ENCODE results near the gene GIT1.

DNA sequence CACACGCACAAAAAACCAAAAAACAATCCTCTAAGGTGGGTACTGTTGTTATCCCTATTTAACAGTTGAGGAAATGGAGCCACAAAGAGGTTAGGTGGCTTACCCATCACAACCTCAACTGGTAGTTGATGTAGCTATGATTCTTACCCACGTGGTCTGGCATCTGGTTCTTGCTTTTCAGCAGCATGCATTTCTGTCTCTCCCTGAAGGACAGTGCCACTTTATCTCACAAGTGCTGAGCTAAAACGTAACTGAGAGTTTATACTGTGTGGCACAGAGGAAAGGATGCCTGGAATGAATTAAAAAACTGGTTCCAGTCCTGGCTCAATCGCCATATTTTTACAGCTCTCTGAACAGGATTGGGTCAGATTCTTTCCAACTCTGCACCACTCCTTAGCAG is 35.1 kb upstream of the GIT1 start:
- TF ChIP-seq E2F5 (CRISPR knock-in tag; conservative IDR thresholded peaks at IDR 0.05) (no peak), GABPA (IDR thresholded peaks at IDR 0.05; ENCODE audit: low read depth, low read length) (no peak), GABPA (CRISPR knock-in tag; IDR thresholded peaks at IDR 0.05; ENCODE audit: low read depth) (no peak), YY1 (IDR thresholded peaks at IDR 0.05; ENCODE audit: insufficient read depth, insufficient replicate concordance, low read depth, low read length) (no peak), CREB1 (IDR thresholded peaks at IDR 0.05) (no peak), CREB1 (CRISPR knock-in tag; IDR thresholded peaks at IDR 0.05) (no peak), MTA3 (CRISPR knock-in tag; IDR thresholded peaks at IDR 0.05) (no peak), SOX6 (IDR thresholded peaks at IDR 0.05) (no peak), SOX6 (CRISPR knock-in tag; IDR thresholded peaks at IDR 0.05) (no peak), NR3C1 (CRISPR knock-in tag; IDR thresholded peaks at IDR 0.05) (no peak), U2AF1 (optimal IDR thresholded peaks at IDR 0.05; ENCODE audit: low read depth, low read length) (no peak), HMGA1 (CRISPR knock-in tag; conservative IDR thresholded peaks at IDR 0.05) (no peak), IRF2 (CRISPR knock-in tag; IDR thresholded peaks at IDR 0.05) (no peak), ZSCAN20 (CRISPR knock-in tag; IDR thresholded peaks at IDR 0.05; ENCODE audit: borderline replicate concordance) (no peak), CAMTA2 (CRISPR knock-in tag; IDR thresholded peaks at IDR 0.05; ENCODE audit: borderline replicate concordance) (no peak)
- TF ChIP-seq, protein P1, sequence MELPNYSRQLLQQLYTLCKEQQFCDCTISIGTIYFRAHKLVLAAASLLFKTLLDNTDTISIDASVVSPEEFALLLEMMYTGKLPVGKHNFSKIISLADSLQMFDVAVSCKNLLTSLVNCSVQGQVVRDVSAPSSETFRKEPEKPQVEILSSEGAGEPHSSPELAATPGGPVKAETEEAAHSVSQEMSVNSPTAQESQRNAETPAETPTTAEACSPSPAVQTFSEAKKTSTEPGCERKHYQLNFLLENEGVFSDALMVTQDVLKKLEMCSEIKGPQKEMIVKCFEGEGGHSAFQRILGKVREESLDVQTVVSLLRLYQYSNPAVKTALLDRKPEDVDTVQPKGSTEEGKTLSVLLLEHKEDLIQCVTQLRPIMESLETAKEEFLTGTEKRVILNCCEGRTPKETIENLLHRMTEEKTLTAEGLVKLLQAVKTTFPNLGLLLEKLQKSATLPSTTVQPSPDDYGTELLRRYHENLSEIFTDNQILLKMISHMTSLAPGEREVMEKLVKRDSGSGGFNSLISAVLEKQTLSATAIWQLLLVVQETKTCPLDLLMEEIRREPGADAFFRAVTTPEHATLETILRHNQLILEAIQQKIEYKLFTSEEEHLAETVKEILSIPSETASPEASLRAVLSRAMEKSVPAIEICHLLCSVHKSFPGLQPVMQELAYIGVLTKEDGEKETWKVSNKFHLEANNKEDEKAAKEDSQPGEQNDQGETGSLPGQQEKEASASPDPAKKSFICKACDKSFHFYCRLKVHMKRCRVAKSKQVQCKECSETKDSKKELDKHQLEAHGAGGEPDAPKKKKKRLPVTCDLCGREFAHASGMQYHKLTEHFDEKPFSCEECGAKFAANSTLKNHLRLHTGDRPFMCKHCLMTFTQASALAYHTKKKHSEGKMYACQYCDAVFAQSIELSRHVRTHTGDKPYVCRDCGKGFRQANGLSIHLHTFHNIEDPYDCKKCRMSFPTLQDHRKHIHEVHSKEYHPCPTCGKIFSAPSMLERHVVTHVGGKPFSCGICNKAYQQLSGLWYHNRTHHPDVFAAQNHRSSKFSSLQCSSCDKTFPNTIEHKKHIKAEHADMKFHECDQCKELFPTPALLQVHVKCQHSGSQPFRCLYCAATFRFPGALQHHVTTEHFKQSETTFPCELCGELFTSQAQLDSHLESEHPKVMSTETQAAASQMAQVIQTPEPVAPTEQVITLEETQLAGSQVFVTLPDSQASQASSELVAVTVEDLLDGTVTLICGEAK (IDR thresholded peaks at IDR 0.05): no peak
- TF ChIP-seq, protein P1 (CRISPR knock-in tag; IDR thresholded peaks at IDR 0.05): no peak
- TF ChIP-seq, protein P2, sequence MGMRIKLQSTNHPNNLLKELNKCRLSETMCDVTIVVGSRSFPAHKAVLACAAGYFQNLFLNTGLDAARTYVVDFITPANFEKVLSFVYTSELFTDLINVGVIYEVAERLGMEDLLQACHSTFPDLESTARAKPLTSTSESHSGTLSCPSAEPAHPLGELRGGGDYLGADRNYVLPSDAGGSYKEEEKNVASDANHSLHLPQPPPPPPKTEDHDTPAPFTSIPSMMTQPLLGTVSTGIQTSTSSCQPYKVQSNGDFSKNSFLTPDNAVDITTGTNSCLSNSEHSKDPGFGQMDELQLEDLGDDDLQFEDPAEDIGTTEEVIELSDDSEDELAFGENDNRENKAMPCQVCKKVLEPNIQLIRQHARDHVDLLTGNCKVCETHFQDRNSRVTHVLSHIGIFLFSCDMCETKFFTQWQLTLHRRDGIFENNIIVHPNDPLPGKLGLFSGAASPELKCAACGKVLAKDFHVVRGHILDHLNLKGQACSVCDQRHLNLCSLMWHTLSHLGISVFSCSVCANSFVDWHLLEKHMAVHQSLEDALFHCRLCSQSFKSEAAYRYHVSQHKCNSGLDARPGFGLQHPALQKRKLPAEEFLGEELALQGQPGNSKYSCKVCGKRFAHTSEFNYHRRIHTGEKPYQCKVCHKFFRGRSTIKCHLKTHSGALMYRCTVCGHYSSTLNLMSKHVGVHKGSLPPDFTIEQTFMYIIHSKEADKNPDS (CRISPR knock-in tag; IDR thresholded peaks at IDR 0.05): no peak
